NOMO-1 (cell line): ENCODE data around the gene CELF2.

Source experiments
- DNase-seq, 2 experiments: peaks; one replicate each; lab custom pipeline; 2025; ENCODE audit not compliant: unreplicated experiment in 2 of 2; lab: John Stamatoyannopoulos, UW

The CELF2 gene

DNA sequence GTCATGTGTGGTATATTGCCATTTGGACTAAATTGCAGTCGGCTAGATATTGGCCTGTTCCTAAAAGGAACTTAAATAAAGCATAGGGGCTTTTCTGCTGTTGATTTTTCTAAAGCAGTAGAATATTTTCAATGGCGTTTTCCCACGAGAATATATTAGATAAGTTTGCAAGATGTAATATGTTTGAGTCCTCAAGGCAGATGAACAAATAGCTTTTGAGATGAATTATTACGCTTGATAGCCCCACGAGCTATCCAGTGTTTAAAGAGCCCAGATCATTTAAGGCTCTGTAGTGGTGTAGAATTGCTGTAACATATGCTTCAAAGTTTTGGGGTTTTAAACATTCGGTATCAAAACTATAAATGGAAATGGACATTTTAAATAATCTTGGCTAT is 2.9 kb downstream of the CELF2 start:
- no peak for DNase-seq

GRCh38 chr10:11022213-11022612 is 4.5 kb downstream of the CELF2 start:
- no peak for DNase-seq

DNA sequence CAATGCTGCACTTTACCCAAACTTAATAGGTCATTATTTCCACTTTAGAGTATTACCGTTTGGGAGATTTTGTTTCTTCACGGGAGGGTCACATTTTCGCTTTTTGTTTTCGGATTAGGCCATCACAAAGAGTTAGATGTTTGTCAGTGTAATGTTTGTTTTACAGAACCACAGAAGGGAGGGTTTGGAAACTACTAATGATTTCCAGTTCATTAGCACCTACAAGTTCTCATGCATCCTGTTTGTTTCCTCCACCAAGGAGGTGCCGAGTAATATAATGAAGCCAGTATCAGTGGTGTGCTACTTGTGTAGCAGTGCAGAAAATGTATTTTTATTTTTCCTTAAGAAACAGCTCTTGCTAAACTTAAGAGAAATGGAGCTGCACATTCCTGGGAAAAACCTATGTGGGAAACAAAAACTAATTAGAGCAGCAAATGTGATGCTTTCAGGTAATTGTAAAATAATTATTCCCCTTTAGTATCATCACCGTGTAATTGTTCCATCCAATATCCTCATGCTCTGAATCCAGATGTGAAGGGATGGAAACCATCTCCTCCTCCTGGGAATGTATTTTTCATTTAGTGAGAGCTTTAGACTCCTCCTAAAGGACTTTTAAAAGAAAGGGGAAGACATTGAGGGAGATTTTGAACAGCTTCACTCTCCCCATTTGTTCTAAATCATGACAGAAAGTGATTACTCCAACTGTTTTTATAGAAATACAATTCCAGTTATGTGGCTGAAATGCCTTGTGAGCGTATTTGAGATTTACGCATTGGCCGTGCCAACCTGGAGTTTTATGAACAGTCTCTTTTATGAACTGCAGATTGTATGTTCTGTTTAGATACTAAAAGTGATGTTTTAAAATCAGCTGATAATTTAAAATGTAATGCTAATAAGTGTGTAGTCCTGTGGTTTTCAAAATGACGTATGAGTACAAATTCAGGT is 5.6 kb downstream of the CELF2 start:
- no peak for DNase-seq

GRCh38 chr10:11024596-11024995 is 6.9 kb downstream of the CELF2 start:
- DNase-seq, result no peak

DNA sequence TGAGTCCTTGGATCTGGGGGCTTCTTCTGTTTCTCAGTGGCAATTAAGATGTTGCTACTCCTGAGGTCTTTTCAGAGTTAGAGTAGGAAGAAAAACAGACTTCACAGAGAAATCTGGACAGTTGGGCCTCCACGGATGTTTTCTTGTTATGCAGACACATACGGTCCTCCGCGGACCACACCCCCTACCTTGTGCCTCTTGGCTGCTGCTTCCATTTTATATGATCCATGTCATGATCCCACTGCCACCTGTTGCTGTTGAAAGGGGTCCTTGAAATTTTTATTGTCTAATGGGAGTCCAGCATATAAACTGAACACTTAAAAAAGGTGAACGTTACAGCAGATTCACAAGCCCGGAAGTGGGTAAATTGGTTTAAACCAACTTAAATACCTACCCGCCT is 8.3 kb downstream of the CELF2 start:
- DNase-seq, result no peak

DNA sequence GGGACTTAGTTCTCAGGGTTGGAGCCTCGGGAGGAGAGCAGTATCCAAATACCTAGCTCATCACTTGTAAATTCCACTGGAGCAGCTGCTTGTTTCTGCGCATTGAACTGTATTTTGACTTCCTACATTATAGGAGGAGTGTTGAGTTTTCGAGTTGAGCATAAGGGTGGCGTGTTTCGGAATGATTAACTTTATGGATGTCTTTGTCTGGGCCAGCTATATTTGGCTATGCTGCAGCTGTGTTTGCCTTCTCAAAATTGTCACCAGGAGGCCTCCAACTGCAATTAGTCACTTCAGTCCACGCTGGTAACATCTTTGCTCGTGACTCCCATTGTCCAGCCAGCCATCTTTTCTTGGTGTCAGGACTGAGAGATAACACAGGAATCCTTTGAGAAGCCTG is 9.1 kb downstream of the CELF2 start:
- DNase-seq, result no peak

- DNase-seq, result no peak
These were observed 17.1 kb downstream of the CELF2 start for GRCh38 chr10:11034762-11035161.

DNA sequence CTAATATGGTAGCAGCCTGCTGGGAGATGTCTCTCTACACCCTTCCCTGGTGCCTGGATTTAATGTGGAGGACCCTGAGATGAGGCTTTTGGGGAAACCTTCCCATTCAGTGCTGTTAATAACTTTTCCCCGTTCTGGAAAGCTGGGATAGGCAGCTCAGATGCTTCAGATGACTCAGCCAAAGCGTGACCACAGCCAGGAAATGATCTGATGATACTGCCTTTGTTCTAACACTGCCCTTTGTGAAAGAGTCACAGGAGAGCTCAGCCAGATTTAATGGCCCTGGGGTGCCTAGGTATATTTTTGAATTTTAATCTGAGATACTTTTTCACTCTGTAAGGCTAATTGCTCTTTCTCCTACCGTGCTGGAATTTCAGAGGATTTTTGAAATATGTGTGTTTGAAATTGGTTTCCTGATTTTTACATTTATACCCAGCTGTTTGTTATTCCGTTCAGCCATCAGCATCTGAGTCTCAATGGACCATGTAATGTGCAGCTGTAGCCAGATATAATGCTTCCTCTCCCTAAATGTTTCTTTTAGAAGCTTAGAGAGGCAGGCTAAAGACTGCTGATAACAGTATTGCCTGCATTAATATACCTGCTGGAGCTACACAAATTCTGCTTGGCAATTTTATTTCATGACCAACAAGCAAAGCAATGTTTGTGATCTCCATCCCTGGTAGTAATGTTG is 17.8 kb downstream of the CELF2 start:
- DNase-seq, result no peak

GRCh38 chr10:11036424-11037011 is 18.8 kb downstream of the CELF2 start:
- no peak for DNase-seq

DNA sequence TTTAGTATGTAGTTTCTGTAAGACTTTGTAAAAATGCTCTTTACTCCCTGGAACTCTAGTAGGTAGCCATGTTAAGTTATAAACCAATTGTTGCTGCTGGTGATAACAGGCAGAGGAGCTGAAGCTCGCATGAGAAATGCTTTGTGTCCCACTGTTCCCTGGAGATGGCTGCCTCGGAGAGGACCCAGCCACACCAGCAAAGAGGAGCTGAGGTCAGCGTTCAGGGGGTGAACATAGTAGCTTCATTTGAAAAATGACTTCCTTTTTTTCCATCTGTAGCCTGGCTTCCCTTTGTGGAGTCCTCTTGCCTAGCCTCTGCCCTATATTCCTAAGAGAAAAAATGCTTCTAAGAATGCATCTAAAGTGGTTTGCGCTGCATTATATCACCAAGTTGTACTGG is 20.3 kb downstream of the CELF2 start:
- peak; percentile 1 to 19 for DNase-seq

DNA sequence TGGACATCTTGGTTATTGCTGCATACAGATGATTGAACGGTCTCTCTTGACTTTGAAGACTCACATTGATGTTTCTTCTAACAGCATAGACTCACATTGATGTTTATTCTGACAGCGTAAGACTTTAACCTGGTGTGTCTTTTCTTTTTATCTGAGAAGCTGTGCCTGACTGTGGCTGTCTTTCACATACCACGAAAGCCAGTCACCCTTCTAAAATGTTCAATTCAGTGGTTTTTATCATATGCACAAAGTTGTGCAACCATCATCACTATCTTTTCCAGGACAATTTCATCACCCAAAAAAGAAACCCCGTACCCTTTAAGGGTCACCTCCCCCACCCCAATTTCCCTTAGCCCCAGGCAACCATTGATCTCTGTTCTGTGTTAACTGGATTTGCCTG is 24.7 kb downstream of the CELF2 start:
- no peak for DNase-seq

DNA sequence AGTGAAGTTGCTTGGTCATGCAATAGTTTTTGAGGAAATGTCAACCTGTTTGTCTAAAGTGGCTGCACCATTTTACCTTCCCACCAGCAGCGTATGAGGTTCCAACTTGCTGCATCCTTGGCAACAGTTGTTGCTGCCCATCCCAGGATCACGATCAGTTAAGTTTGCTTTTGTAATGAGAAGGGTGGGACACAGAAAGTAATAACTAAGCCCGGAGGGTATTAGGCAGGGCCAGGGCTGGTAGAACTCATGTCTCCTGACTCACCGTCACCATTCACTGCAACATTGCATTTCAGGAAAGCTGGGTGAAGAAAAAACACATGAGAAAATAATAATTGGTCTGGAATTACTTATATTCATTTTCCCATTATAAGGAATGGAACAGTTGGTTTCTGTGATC is 25.4 kb downstream of the CELF2 start:
- no peak for DNase-seq

DNA sequence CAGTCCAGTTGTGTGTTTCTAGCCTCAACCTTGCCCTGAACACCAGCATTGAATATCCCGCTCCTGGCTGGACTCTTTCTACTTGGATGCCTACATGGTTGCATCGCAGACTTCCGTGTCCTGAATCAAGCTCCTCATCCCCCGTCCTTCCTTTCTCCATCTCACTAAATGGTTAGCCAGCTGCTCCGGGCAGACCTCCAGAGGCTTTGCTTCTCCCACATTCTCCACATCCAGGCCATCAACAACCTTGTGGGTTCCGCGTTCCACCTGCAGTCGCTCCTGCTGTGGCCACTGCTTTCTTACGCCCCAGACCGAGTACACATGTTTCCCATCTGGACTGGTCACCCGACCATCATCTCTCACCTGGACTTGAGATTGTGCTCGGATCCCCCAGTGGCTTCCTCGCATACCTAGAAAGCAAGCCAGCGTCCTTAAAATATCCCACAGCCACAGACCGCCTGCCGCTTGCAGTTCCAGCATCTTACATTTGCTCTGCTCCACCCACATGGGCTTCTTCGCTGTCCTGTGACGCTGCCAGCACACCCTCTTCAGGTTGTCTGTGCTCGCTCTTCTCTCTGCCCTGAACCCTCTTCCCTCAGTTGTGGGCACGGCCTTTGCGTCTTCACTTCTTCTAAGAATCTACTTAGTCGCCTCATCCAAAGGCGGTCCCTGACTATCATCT is 25.9 kb downstream of the CELF2 start:
- DNase-seq, result no peak

- DNase-seq, result no peak
These were observed 27.8 kb downstream of the CELF2 start for GRCh38 chr10:11045487-11045886.

DNA sequence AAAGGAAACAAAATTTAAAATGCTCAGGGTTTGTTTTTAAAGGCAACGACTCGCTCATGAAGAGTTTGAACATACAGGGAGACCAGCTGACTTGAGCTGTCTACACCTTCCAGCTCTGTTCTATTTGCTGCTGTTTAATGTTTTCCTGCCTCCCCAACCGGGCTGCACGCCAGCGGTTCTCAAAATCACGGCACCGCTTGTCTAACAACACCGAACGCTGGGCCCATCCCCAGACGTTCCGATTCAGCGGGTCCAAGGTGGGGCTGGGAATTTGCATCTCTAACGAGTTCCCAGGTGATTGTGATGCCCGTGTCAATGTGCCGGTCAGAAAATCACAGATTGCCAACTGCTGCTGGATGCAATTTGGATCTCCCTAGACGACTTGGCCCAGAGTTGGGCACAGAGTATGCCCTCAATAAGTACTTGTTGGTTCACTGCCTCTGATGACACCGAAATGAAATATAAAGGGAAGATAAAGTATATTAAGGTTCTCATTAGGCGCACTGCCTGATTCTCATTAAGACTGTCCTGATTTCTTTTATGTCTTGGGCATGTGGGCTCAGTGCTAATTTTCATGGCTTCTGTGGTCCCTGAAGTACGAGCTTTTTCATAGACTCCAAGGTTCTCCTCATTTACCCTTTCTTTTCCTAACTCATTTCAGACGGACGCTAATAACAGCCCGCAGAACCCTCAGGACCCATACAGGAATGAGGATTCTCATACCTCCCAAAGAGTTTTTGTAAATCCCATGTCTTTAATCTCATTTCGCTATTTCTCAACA is 28.5 kb downstream of the CELF2 start:
- DNase-seq, result no peak

GRCh38 chr10:11046776-11047160 is 29.1 kb downstream of the CELF2 start:
- no peak for DNase-seq

DNA sequence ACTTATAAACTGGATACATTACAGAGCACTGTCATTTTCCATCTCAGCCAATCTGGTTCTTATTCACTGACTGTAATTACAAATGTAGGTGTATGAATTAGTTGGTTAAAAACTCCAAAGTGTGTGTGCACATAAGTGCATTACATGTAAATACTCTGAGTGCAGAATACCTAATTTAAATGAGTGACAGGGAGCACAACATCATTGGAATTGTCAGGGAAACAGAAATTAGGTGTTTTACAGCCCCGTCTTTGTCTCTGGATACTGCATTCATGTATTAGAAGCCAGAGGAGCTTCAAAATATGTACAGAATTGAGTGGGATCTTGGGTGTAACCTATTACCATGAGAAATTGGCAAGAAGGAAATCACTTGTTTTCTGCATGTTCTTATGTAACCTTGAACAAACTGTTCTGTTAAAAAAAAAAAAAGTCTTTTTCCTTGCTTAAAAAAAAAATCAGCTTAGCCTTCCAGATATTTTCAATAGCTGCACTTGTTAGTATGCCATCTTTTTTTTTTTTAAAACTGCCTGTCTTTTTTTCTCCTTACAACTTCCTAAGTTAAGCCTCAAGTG is 31.1 kb downstream of the CELF2 start:
- no peak for DNase-seq

DNA sequence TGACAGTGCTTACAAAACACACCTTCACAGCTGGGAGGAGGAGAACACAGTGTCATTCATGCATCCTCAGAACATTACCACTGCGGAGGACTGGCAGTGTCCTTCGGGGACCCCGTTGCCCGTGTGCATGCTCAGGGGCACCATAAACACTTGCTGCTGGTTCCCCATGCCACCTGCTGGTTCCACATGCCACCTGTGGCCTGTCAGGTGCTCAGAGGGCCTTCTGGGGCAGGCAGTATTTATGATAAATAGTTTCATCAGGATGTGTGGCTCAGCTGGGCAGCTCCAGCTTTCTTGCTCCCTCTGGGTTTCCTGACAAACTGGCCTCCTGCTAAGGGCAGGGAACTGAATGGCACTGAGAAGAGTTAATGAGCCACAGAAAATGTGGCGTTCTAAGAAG is 32.1 kb downstream of the CELF2 start:
- no peak for DNase-seq

- DNase-seq, result no peak
These were observed 32.9 kb downstream of the CELF2 start for GRCh38 chr10:11050301-11051287.
